ENCODE measurements around the gene ELMO1. TPM values are rescaled to one million over a fixed set of nuclear protein-coding genes. Genes with fewer than 3 reads are reported as not detected.

Gene ELMO1
- total RNA-seq, 1 experiment from 2014 or later: 7.8 TPM

DNA sequence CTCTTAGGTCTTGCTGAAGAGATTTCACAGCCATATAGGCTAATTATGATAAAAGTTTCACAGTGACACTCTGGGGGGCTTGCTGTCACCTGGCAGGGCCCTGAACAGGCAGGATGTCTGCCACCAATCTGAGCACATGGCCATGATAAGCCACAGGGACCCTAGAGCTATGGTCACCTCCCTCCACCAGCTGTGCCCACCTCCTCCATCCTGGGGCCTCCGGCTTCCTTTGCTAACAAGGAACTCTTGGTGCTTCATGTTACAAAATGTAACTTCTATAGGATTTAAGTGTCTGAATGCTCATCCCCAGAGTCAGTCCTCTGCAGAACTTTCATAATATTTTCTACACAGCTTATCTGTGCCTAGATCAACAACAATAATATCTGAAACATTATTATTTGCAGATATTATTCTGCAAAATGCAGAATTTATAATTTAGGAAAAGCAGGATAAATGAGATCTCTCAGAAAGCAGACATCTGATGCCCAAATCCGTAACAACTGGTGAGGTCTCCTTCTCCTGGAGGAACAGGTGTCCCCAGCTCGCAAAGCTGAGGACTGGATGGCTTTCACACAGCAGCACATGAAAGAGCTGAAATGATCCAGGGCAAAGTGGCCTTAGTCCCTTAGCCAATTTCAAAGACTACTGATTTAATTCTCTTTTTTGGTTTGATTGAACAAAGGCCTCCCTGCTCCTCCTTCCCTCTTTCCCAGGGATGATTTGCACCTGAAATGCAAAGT is 437.3 kb downstream of the ELMO1 start:
- no peak overlapping the region for H3K9ac ChIP-seq (ENCODE audit: extremely low read depth, insufficient read length, low read length)
- no peaks in the 10 kb centered on the region for H3K23me2 ChIP-seq (ENCODE audit: insufficient read length, low read depth, low read length, poor library complexity, severe bottlenecking)
- no peak overlapping the region for H3K18ac ChIP-seq (ENCODE audit: insufficient read length, low read depth, low read length)
- peaks cover 12 to 17% of the 10 kb centered on the region in 2 experiments for H3K4me1 Mint-ChIP-seq
- H3K27me3 Mint-ChIP-seq (ENCODE audit: low read depth): no peaks in the 10 kb centered on the region
- no peak overlapping the region for H2BK120ac ChIP-seq (ENCODE audit: low read depth, low read length, poor library complexity, severe bottlenecking)
- no peak overlapping the region for H2BK5ac ChIP-seq (ENCODE audit: insufficient read length, low read length)
- H2AFZ ChIP-seq (ENCODE audit: low read length): no peak overlapping the region
- no peak overlapping the region for H3K27ac Mint-ChIP-seq
- H2BK15ac ChIP-seq (ENCODE audit: low read depth, low read length): no peak overlapping the region
- peaks cover 3% of the 10 kb centered on the region; the same call in 1 of the 2 replicates for H3K4me1 ChIP-seq (ENCODE audit: insufficient read depth, low read length)
- H3K56ac ChIP-seq (ENCODE audit: insufficient read length, low read depth, low read length): no peak overlapping the region
- H3T11ph ChIP-seq (ENCODE audit: low read length): no peak overlapping the region
- no peak overlapping the region for H2BK12ac ChIP-seq (ENCODE audit: insufficient read length, low read depth, low read length)
- no peak overlapping the region for H4K8ac ChIP-seq (replicated peaks; ENCODE audit: insufficient read length, low read depth, low read length)
- H3K4ac ChIP-seq (ENCODE audit: low read depth, low read length): no peak overlapping the region
- H3K4me3 Mint-ChIP-seq: no peak overlapping the region
- no peak overlapping the region for H4K91ac ChIP-seq (ENCODE audit: insufficient read length, low read depth, low read length)
- no peak overlapping the region for H2BK20ac ChIP-seq (ENCODE audit: low read depth, low read length, poor library complexity, severe bottlenecking)
- no peaks in the 10 kb centered on the region for H3K36me3 Mint-ChIP-seq (ENCODE audit: insufficient read depth in 1 of 3, low read depth in 3 of 3)
- H4K5ac ChIP-seq (ENCODE audit: insufficient read length, low read depth, low read length): no peak overlapping the region
- WGBS (ENCODE audit: extremely low coverage, insufficient read length, low lambda C conversion rate): no CpG with 5 or more reads among the region's 3 CpGs
- H3K23ac ChIP-seq (ENCODE audit: insufficient read length, low read depth, low read length): no peak overlapping the region
- no peak for DNase-seq
- no peaks in the 10 kb centered on the region for H3K9me3 Mint-ChIP-seq
- no peaks in the 10 kb centered on the region for H3K79me1 ChIP-seq (ENCODE audit: insufficient read depth, low read depth, low read length, poor library complexity, severe bottlenecking)
- no peak overlapping the region for H3K4me2 ChIP-seq (ENCODE audit: insufficient read depth, insufficient read length, low read length)
- no peak overlapping the region for H3K27ac ChIP-seq (ENCODE audit: insufficient read length, low read depth, low read length)
- TF ChIP-seq, protein P1, sequence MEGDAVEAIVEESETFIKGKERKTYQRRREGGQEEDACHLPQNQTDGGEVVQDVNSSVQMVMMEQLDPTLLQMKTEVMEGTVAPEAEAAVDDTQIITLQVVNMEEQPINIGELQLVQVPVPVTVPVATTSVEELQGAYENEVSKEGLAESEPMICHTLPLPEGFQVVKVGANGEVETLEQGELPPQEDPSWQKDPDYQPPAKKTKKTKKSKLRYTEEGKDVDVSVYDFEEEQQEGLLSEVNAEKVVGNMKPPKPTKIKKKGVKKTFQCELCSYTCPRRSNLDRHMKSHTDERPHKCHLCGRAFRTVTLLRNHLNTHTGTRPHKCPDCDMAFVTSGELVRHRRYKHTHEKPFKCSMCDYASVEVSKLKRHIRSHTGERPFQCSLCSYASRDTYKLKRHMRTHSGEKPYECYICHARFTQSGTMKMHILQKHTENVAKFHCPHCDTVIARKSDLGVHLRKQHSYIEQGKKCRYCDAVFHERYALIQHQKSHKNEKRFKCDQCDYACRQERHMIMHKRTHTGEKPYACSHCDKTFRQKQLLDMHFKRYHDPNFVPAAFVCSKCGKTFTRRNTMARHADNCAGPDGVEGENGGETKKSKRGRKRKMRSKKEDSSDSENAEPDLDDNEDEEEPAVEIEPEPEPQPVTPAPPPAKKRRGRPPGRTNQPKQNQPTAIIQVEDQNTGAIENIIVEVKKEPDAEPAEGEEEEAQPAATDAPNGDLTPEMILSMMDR (conservative IDR thresholded peaks at IDR 0.05): no peak
- H2AK5ac ChIP-seq (ENCODE audit: insufficient read length, low read length): no peak overlapping the region
- H3K9me3 ChIP-seq (ENCODE audit: control insufficient read depth, low read depth, low read length): no peaks in the 10 kb centered on the region
- H4K20me1 ChIP-seq (ENCODE audit: control insufficient read depth, insufficient read depth, insufficient read length): no peaks in the 10 kb centered on the region
- no peaks in the 10 kb centered on the region for H3K27me3 ChIP-seq (ENCODE audit: insufficient read depth, low read length)
- H3K14ac ChIP-seq (ENCODE audit: insufficient read depth, low read length): no peak overlapping the region; the same call in 1 of the 2 replicates
- H3K79me2 ChIP-seq (ENCODE audit: insufficient read depth, low read length): no peaks in the 10 kb centered on the region
